ENCODE data around the gene SLC25A1.

Gene SLC25A1

GRCh38 chr22:19180234-19180633, 1.7 kb upstream of the SLC25A1 start:
- DNase-seq: no peak

DNA sequence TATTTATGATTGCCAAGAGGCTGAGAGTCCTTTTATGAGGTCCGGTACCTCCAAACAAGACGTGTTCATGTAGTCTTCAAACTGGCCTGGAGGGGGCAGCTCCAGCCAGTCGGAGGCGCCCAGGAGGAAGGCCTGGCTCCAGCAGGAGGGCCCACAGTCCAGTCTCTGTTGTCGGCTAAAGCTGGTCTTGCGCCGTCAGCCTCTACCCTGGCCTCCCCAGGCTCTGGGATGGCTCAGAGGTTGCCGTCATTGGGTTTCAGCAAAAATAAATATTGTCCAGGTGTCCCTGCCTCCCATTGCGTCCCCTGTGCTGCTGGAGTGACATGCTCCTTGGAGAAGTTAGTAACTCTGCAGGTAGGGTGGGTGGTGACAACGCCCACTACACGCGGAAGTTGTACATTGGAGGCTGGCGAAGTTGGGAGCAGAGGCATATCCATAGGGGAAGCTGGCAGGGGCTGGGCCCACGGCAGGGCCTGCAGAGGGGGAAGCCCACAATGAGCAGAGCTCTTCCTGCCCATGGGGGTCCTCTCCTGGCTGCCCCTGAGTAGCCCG, 1.0 kb upstream of the SLC25A1 start:
- peak; percentile 70 to 72 for DNase-seq

DNA sequence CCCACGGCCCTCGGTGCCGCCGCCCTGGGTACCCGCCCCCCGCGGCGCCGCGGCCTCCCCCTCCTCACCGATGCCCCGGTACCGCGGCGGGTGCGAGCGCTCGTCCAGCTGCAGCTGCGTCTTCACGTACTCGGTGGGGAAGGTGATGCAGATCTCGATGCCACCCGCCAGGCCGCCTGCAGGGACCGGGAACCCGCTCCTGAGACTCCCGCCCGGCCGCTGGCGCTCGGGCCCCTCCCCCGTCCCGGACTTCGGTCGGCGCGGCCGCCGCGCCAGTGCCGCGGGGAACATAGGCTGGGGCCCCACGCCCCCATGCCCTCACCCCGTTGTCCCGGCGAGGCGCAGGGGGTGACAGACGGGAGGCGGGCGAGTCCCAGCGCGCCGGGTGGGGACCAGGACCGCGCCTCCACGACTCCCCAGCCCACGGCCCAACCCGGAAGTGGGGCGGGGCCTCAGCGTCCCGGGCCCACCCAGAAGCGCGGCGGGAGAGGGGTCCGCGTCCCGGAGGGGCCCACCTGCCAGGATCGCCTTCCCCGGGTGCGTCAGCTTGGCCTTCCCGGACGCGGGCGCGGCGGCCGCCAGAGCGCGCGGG, 375 bp downstream of the SLC25A1 start:
- no peak for DNase-seq

GRCh38 chr22:19177164-19178064, 1.1 kb downstream of the SLC25A1 start:
- DNase-seq: no peak

GRCh38 chr22:19176732-19177131, 1.8 kb downstream of the SLC25A1 start:
- no peak for DNase-seq

DNA sequence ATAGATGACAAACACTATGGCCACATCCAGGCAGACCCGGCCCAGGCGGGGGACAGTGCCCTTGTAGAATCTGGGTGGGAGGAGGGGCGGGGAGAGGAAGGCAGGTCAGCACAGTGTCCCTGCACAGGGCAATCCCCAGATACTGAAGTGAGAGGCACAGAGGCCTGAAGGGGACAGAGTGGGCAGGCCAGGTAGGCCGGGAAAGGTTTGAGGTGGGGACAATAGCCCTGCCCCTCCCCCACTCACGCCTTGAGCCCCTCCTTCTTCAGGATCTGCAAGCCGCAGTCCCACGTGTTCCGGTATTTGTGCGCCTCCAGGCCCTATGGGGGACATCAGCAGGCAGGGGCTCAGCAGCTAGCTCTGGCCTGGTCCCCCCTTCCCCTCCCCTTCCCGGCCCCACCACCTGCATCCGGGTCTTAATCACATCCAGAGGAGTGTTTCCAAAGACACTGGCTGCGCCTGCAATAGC, 2.3 kb downstream of the SLC25A1 start:
- no peak for DNase-seq

- no peak for DNase-seq
Measured at GRCh38 chr22:19175602-19176174, 2.8 kb downstream of the SLC25A1 start.

DNA sequence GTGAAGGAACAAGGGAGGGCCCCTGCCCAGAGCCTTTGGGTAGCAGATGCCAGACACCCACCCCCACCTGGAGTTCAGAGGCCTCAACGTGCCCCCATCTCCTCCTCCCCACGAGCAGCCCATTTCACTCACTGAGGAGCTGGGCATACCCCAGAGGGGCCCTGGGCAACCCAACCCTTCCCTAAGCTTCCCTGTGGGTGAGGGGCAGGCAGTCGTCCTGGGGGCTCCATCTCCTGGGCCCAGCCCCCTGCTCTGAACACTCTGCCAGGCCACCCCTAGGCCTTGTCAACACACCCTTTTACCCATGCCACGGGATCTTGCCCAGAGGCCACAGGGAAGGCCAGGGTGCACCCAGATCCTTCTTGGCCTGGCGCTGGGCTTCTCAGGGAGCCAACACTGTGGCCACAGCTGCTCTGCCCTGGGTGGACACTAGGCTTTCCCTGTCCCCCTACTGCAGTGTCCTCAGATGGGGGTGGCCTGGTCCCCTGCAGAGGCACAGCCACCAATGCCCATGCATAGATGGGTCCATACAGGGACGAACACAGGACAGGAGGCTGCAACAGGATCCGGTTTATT, 3.4 kb downstream of the SLC25A1 start:
- no peak for DNase-seq

DNA sequence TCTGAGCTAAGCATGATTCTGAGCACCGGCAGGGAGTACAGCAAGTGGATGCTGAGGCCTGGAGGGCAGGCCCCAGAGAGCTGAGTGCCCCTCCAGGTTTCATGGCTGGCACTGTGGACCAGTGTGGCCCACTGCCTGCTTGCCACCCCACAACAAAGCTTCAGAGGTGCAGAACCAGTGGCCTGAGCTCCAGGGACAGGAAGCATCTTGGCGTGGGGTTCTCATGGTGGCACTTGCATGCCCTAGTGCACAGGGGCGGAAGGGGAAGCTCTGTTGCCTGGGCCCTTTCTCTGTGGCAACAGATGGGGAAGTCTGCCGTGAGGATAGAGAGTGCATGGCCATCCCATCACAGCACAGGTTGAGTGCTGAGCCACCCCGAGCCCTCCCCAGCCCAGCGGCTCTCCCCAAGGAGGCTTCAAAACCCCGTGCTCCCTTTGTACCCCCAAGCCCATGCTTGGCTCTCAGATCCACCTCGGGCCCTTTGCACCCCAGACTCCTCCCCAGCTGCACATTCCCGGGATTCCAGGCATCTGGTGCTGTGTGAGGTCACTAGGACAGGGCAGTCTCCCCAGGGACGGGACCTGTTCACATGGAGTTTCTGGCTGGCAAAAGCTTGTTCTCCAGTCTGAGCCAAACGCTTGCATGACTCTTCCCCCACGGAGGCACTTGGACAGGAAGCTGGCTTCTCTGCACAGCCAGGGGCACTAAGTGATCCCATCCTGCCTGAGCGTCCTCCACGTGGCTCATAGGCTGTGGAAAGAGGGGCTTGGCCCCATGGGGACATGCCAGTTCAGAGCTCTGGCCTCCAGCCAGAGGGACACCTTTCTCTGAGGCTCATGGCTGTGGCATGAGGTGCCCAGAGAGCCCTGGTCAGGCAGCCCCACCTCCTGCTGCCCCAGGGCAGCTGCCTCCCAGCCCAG, 4.2 kb downstream of the SLC25A1 start:
- peak; percentile 82 to 88 for DNase-seq

DNA sequence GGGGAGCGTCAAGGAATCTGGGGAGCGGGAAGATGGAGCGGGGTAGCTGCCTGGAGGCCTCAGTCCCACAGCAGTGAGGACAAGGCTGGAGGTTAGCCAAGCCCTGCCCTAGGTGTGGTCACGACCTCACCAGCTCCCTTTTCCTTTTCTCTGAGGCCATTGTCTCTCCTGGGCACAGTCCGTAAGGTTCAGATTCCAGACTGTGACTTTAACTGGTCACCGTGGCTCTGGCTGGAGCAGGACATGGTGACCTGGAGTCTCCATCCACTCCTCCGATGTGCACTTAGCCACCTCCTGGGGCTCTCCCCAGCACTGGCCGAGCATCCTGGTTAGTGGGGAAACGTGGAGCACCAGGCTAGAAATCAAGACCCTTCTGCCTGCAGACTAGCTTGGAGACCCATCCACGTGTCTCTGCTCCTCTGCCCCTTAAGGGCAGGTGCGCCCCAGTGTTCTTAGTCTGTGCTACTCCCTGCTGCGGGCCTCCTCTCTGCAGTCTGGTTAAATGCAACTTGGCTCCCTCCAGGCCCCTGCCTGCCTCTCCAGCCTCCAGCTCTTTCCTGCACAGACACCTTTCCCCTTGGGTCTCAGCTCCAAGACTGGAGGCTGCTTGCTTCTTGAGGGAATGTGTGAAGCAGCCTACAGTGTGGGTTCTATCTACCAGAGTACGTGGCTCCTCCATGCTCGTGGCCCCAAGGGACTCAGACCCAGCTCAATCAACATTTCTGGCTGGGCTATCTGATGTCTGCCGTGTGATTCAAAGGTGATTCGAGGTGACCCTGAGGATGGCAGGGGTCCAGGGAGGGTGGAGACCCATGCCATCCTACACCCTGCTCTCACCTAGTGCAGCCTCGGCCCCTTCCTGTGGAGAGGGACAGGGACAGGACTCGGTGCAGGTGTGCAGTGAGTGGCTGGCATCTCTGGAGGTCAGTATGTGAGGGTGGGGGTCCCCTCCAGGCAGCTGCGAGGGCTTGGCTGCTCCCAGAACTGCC, 5.2 kb downstream of the SLC25A1 start:
- no peak for DNase-seq

- no peak for DNase-seq
Measured at GRCh38 chr22:19172213-19173046, 6.1 kb downstream of the SLC25A1 start.

GRCh38 chr22:19169947-19170318, 8.6 kb downstream of the SLC25A1 start:
- no peak for DNase-seq

DNA sequence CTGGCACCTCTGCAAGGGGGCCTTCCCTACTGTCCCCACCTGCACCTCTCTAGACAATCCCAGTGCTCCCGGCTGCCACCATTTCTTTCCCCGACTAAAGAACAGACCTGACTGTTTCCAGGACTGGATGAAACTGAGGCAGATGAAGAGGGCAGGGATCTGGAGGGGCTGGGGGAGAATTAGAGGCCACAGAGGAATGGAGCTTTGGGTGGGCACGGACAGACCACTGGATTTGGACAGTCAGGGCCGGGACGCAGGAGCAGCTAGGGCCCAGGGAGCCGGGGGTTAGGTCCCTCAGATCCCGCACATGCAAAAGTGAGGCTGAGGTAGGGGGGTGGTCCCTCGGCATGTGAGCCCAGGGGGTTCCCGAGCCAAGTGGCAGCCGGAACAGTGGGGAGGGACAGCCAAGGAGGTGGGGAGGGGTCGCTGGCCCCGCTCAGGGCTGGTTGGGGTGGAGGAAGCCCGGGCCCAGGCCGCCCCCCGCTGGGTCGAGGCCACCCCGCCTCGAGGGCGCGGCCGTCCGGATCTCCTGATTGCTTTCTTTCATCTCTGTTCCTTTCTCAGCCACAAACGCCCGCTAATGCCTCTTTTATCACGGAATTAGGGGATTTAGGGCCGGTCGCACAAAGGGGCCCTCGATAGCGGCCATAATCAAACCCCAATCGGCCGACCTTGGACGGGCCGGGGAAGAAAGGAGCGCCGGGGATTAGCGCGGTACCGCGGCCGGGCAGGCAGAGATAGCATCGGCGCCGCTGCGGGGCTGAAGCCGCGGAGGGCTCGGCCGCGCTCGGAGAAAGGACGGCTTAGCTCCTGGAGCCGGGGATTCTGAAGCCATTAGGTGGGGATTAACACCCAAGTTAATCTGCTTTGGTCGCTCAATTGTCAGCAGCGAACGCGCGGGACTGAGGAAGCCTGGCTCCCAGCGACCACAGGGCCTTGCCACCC, 9.3 kb downstream of the SLC25A1 start:
- no peak for DNase-seq

DNA sequence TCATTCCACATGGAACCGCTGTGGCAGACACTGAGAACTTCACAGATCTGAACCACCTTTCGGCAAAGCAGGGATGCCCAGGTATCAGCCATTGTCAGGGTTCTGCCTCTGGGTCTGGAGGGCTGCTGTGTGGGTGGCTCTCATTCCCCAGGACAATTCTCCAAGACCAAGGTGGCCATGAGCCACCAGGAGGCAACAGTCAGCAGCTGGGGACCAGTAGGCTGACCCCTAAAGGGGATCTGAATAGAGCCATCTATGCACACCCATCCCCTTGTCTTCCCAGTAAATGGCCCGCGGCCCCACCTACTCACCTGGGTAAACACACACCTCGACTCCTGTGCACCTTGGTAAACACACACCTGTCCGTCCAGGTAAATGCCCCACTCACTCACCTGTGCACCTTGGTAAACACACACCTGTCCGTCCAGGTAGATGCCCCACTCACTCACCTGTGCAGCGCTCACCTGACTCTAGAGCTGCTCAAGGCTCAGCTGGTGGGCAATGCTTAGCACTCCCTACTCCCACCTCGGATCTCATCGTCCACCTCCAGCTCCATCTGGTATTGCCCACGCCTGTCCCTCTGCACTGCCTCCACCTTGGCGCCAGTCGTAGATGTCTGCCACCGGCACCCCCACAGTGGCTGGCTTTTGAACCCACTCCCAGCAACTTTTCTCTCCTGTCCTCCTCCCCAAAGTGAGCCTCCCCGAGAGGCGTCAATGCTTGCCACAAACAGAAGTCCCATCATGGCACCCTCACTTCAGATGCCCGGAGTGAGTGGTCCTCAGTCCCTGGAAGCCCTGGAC, 10.2 kb downstream of the SLC25A1 start:
- no peak for DNase-seq

- DNase-seq: no peak
Measured at GRCh38 chr22:19167106-19167869, 11.2 kb downstream of the SLC25A1 start.

DNA sequence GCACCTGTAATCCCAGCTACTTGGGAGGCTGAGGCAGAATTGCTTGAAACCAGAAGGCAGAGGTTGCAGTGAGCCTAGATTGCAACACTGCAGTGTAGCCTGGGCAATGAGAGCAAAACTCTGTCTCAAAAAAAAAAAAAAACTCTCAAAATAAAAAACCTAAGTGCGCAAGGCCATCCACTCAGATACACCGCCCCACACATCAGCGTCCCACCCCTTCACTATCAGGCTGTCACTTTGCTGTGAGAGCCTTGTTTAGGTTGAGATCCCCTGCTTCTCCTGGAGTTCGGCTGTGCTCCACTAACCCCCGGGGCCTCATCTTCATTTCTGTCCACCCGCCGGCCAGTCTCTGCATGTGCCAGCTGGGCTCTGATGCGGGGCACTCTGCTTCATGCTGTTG, 12.1 kb downstream of the SLC25A1 start:
- no peak for DNase-seq

GRCh38 chr22:19164425-19164824, 14.1 kb downstream of the SLC25A1 start:
- no peak for DNase-seq
